Tibial nerve (tissue), 4 donors: Measurements from ENCODE around the gene LRRC43. TPM values are rescaled to one million over a fixed set of nuclear protein-coding genes. Genes with fewer than 3 reads are reported as not detected.

Source experiments
- DNase-seq, 2 donors: peaks; one replicate each; pipeline ENCODE4 v3.0.0-alpha.2; 2019; ENCODE audit warnings: low spot score in 2 of 2
- H3K27ac ChIP-seq, 4 donors: fragments of 200-600 bp; sonication (generic) in 3 of 4; one replicate each; pipeline ENCODE4 v1.5.1; 2017 to 2019; ENCODE audit warnings: mild to moderate bottlenecking in 1 of 4
- H3K27me3 ChIP-seq, 2 donors: fragments of 200-600 bp; sonication (generic) in 1 of 2; one replicate each; pipeline versions ENCODE4 v1.5.1 to v1.6.0; 2017 to 2019
- H3K36me3 ChIP-seq, 3 donors: fragments of 200-600 bp; sonication (generic); one replicate each; pipeline ENCODE4 v1.5.1; 2018 to 2019
- H3K4me1 ChIP-seq, 4 donors: fragments of 200-600 bp; sonication (generic) in 3 of 4; one replicate each; pipeline ENCODE4 v1.5.1; 2017 to 2019
- H3K4me3 ChIP-seq, 4 donors: fragments of 200-600 bp; sonication (generic) in 3 of 4; one replicate each; pipeline ENCODE4 v1.5.1; 2017 to 2019; ENCODE audit warnings: mild to moderate bottlenecking in 1 of 4, moderate library complexity in 1 of 4
- H3K9me3 ChIP-seq, 4 donors: fragments of 200-600 bp; sonication (generic) in 3 of 4; one replicate each; pipeline ENCODE4 v1.5.1; 2017 to 2019
- CTCF ChIP-seq, 5 experiments: fragments of 200-600 bp in 3 of 5; fragments of 450-650 bp in 2 of 5; sonication (generic) in 3 of 5; IDR thresholded peaks; one replicate each; pipeline ENCODE4 v1.5.1; 2016 to 2019; ENCODE audit warnings: antibody characterized with exemption in 5 of 5, mild to moderate bottlenecking in 3 of 5, moderate library complexity in 2 of 5
- EP300 ChIP-seq, 2 donors: sonication (generic); formaldehyde crosslinking; IDR thresholded peaks; one replicate each; pipeline ENCODE4 v1.6.1; 2017; ENCODE audit warnings: antibody characterized with exemption in 2 of 2, mild to moderate bottlenecking in 1 of 2
- POLR2A ChIP-seq, 2 donors: fragments of 450-650 bp; IDR thresholded peaks; one replicate each; pipeline ENCODE4 v1.6.1; 2017; ENCODE audit warnings: antibody characterized with exemption in 2 of 2, mild to moderate bottlenecking in 2 of 2, moderate library complexity in 2 of 2
- WGBS, 2 donors: methylation state at CpG; one replicate each; pipeline ENCODE4 v1.1.5; 2018; 5-methylcytosine and 5-hydroxymethylcytosine counted together
- total RNA-seq, 4 donors: library from RNA; depleted of rRNA; stranded (reverse); fragments of >200 nt; gene quantifications; one replicate each; pipeline ENCODE4 v1.1.0, GENCODE V29; 2016

Gene LRRC43
- total RNA-seq, 4 donors from 2014 or later: 1.3 TPM; not detected in 3

- TF ChIP-seq POLR2A (IDR thresholded peaks at IDR 0.05): no peak
- no peak for TF ChIP-seq EP300 (IDR thresholded peaks at IDR 0.05)
- peak in 3 of 5 experiments; percentile 18 to 65 (median 24) for TF ChIP-seq CTCF (IDR thresholded peaks at IDR 0.05)
- no peaks in the 10 kb centered on the region for H3K36me3 ChIP-seq
- WGBS, 2 donors: 67 to 69% methylated on average over 18 of the region's 18 CpGs
- peaks cover 0 to 13% of the 10 kb centered on the region in 2 donors for H3K27me3 ChIP-seq
- no peak overlapping the region for H3K4me3 ChIP-seq
- H3K27ac ChIP-seq: no peak overlapping the region
- peaks cover 0 to 14% (median 1%) of the 10 kb centered on the region in 4 donors for H3K9me3 ChIP-seq
- no peaks in the 10 kb centered on the region for H3K4me1 ChIP-seq
- DNase-seq: no peak
Observed at GRCh38 chr12:122190842-122191668, 8.1 kb downstream of the LRRC43 start.

- TF ChIP-seq EP300 (IDR thresholded peaks at IDR 0.05) (no peak), POLR2A (IDR thresholded peaks at IDR 0.05) (no peak), CTCF (IDR thresholded peaks at IDR 0.05) (no peak)
- Histone ChIP-seq H3K4me3 (no peak overlapping the region), H3K4me1 (no peaks in the 10 kb centered on the region), H3K36me3 (no peaks in the 10 kb centered on the region), H3K9me3 (peaks cover 0 to 14% (median 1%) of the 10 kb centered on the region in 4 donors), H3K27me3 (peaks cover 0 to 20% of the 10 kb centered on the region in 2 donors), H3K27ac (no peak overlapping the region)
- WGBS, 2 donors: 78 to 85% methylated on average over 11 of the region's 11 CpGs
- DNase-seq: no peak
Observed at GRCh38 chr12:122192441-122192840, 9.5 kb downstream of the LRRC43 start.

- no peak for TF ChIP-seq EP300 (IDR thresholded peaks at IDR 0.05)
- TF ChIP-seq CTCF (IDR thresholded peaks at IDR 0.05): no peak
- no peak for TF ChIP-seq POLR2A (IDR thresholded peaks at IDR 0.05)
- Histone ChIP-seq H3K27ac (no peak overlapping the region), H3K27me3 (peaks cover 0 to 27% of the 10 kb centered on the region in 2 donors), H3K4me3 (no peak overlapping the region), H3K36me3 (no peaks in the 10 kb centered on the region), H3K4me1 (no peaks in the 10 kb centered on the region), H3K9me3 (peaks cover 0 to 14% (median 1%) of the 10 kb centered on the region in 4 donors)
- 79 to 90% methylated on average over 1 of the region's 1 CpG for WGBS, 2 donors
- no peak for DNase-seq
Observed at GRCh38 chr12:122194804-122195203, 11.9 kb downstream of the LRRC43 start.

GRCh38 chr12:122195405-122195804 lies 12.5 kb downstream of the LRRC43 start:
- Histone ChIP-seq H3K27ac (no peak overlapping the region), H3K4me1 (no peaks in the 10 kb centered on the region), H3K27me3 (peaks cover 0 to 28% of the 10 kb centered on the region in 2 donors), H3K4me3 (no peak overlapping the region), H3K36me3 (no peaks in the 10 kb centered on the region), H3K9me3 (peaks cover 0 to 14% (median 1%) of the 10 kb centered on the region in 4 donors)
- TF ChIP-seq CTCF (IDR thresholded peaks at IDR 0.05) (no peak), EP300 (IDR thresholded peaks at IDR 0.05) (no peak)
- WGBS, 2 donors: 80 to 94% methylated on average over 4 of the region's 4 CpGs
- DNase-seq: no peak

GRCh38 chr12:122197612-122197966 lies 14.7 kb downstream of the LRRC43 start:
- Histone ChIP-seq H3K4me1 (peaks cover 0 to under 1% (median 0%) of the 10 kb centered on the region in 4 donors), H3K9me3 (peaks cover 0 to 14% (median 1%) of the 10 kb centered on the region in 4 donors), H3K27ac (no peak overlapping the region), H3K27me3 (peaks cover 7 to 49% of the 10 kb centered on the region in 2 donors), H3K36me3 (no peaks in the 10 kb centered on the region), H3K4me3 (no peak overlapping the region)
- TF ChIP-seq CTCF (IDR thresholded peaks at IDR 0.05) (no peak), POLR2A (IDR thresholded peaks at IDR 0.05) (no peak), EP300 (IDR thresholded peaks at IDR 0.05) (no peak)
- 67 to 72% methylated on average over 1 of the region's 1 CpG for WGBS, 2 donors
- no peak for DNase-seq
